Tibial nerve (tissue), 4 donors: Measurements from ENCODE around the gene AHSG.

Source experiments
- EP300 ChIP-seq, 2 donors: sonication (generic); formaldehyde crosslinking; IDR thresholded peaks; one replicate each; pipeline ENCODE4 v1.6.1; 2017; ENCODE audit warnings: antibody characterized with exemption in 2 of 2, mild to moderate bottlenecking in 1 of 2
- TF ChIP-seq, protein P1 (sequence below), 5 experiments: fragments of 200-600 bp in 3 of 5; fragments of 450-650 bp in 2 of 5; sonication (generic) in 3 of 5; IDR thresholded peaks; one replicate each; pipeline ENCODE4 v1.5.1; 2016 to 2019; ENCODE audit warnings: antibody characterized with exemption in 5 of 5, mild to moderate bottlenecking in 3 of 5, moderate library complexity in 2 of 5

- TF ChIP-seq, protein P1, sequence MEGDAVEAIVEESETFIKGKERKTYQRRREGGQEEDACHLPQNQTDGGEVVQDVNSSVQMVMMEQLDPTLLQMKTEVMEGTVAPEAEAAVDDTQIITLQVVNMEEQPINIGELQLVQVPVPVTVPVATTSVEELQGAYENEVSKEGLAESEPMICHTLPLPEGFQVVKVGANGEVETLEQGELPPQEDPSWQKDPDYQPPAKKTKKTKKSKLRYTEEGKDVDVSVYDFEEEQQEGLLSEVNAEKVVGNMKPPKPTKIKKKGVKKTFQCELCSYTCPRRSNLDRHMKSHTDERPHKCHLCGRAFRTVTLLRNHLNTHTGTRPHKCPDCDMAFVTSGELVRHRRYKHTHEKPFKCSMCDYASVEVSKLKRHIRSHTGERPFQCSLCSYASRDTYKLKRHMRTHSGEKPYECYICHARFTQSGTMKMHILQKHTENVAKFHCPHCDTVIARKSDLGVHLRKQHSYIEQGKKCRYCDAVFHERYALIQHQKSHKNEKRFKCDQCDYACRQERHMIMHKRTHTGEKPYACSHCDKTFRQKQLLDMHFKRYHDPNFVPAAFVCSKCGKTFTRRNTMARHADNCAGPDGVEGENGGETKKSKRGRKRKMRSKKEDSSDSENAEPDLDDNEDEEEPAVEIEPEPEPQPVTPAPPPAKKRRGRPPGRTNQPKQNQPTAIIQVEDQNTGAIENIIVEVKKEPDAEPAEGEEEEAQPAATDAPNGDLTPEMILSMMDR (IDR thresholded peaks at IDR 0.05), result no peak
- TF ChIP-seq EP300 (IDR thresholded peaks at IDR 0.05), result no peak
Observed at GRCh38 chr3:186566772-186567071, 46.1 kb upstream of the AHSG start.
